MCF 10A (cell line): Measurements from ENCODE around the gene RGS7. TPM values are rescaled to one million over a fixed set of nuclear protein-coding genes. Genes with fewer than 3 reads are reported as not detected.

Experiments
- BruUV-seq: library from RNA; stranded (reverse); fragments of 400-500 nt; replicated peaks from 2 replicates; lab custom pipeline; 2021; lab: Mats Ljungman, UMichigan
- CTCF ChIA-PET: fragments of 300-600 bp; sonication (Branson Sonifier 250); formaldehyde crosslinking; extraction: SDS; loops from one replicate; lab custom pipeline; 2021; ENCODE audit warnings: antibody characterized with exemption, inconsistent platforms; lab: Yijun Ruan, JAX
- POLR2A ChIA-PET: fragments of 300-600, 350-650 bp; sonication (Branson Sonifier 250); formaldehyde crosslinking; extraction: SDS; loops from one replicate; lab custom pipeline; 2020; ENCODE audit warnings: antibody characterized with exemption, inconsistent platforms; lab: Yijun Ruan, JAX
- DNase-seq: peaks from one replicate; pipeline ENCODE4 v3.0.0-alpha.2; 2018; ENCODE audit not compliant: unreplicated experiment
- H3K27ac Mint-ChIP-seq: one replicate; pipeline ENCODE4 v1.8.0; 2022; ENCODE audit warnings: mild to moderate bottlenecking, low read depth, mixed read lengths; ENCODE audit not compliant: unreplicated experiment
- H3K27me3 Mint-ChIP-seq: one replicate; pipeline ENCODE4 v1.8.0; 2022; ENCODE audit warnings: mixed read lengths; ENCODE audit not compliant: insufficient read depth, unreplicated experiment
- H3K36me3 Mint-ChIP-seq: one replicate; pipeline ENCODE4 v1.8.0; 2022; ENCODE audit warnings: mild to moderate bottlenecking, moderate library complexity, mixed read lengths; ENCODE audit not compliant: insufficient read depth, unreplicated experiment
- H3K4me1 Mint-ChIP-seq: one replicate; pipeline ENCODE4 v1.8.0; 2022; ENCODE audit warnings: mixed read lengths; ENCODE audit not compliant: insufficient read depth, unreplicated experiment
- H3K4me3 Mint-ChIP-seq: one replicate; pipeline ENCODE4 v1.8.0; 2022; ENCODE audit warnings: mild to moderate bottlenecking, moderate library complexity, mixed read lengths; ENCODE audit not compliant: unreplicated experiment
- H3K9me3 Mint-ChIP-seq: one replicate; pipeline ENCODE4 v1.8.0; 2022; ENCODE audit warnings: mixed read lengths; ENCODE audit not compliant: unreplicated experiment
- CTCF ChIP-seq: fragments of 200-600 bp; IDR thresholded peaks from one replicate; pipeline ENCODE4 v1.8.0; 2022; ENCODE audit warnings: antibody characterized with exemption, mild to moderate bottlenecking; ENCODE audit not compliant: unreplicated experiment
- intact Hi-C: fragments of 100-400 bp; cut with micrococcal nuclease; formaldehyde crosslinking; loops from 2 replicates; pipeline ENCODE4 v1.14.1; 2022
- total RNA-seq: library from RNA; stranded (reverse); gene quantifications from 2 replicates; pipeline ENCODE4 v1.2.3, GENCODE V29; 2022

The RGS7 gene
- total RNA-seq, 1 experiment from 2014 or later = 0.42 TPM

GRCh38 chr1:241012708-241013340 lies 344.2 kb downstream of the RGS7 start:
- Mint-ChIP-seq H3K4me3 (no peak overlapping the region), H3K27ac (no peak overlapping the region), H3K4me1 (no peaks in the 10 kb centered on the region), H3K9me3 (peaks cover 6% of the 10 kb centered on the region), H3K27me3 (no peaks in the 10 kb centered on the region), H3K36me3 (no peaks in the 10 kb centered on the region)
- intact Hi-C loops = no loop called here
- no peak for DNase-seq
- TF ChIP-seq CTCF = no peak
- BruUV-seq = no TSS peak
- POLR2A ChIA-PET = interaction anchor here (0.7 kb wide), 1 partner anchor 38 kb away, joined by 3 read pairs; no protein-coding TSS in a partner anchor
- CTCF ChIA-PET = interaction anchor here (0.6 to 1.5 kb wide), 4 partner anchors 24 to 1026 kb away, joined by 3 to 4 read pairs (median 3); no protein-coding TSS in a partner anchor

GRCh38 chr1:241007668-241008067 lies 349.3 kb downstream of the RGS7 start:
- BruUV-seq = no TSS peak
- no peak overlapping the region for H3K27ac Mint-ChIP-seq
- no peaks in the 10 kb centered on the region for H3K36me3 Mint-ChIP-seq
- ChIA-PET POLR2A (no interaction called here), CTCF (interaction anchor here (0.7 to 1.0 kb wide), 2 partner anchors 45 to 493 kb away, joined by 3 read pairs; no protein-coding TSS in a partner anchor)
- no peaks in the 10 kb centered on the region for H3K4me1 Mint-ChIP-seq
- intact Hi-C loops = no loop called here
- peaks cover 6% of the 10 kb centered on the region for H3K9me3 Mint-ChIP-seq
- TF ChIP-seq CTCF = no peak
- H3K4me3 Mint-ChIP-seq = no peak overlapping the region
- H3K27me3 Mint-ChIP-seq = no peaks in the 10 kb centered on the region
- no peak for DNase-seq

GRCh38 chr1:240999826-241000225 lies 357.2 kb downstream of the RGS7 start:
- intact Hi-C loops = no loop called here
- POLR2A ChIA-PET = interaction anchor here (0.9 kb wide), 1 partner anchor 20 kb away, joined by 3 read pairs; no protein-coding TSS in a partner anchor
- no peak for TF ChIP-seq CTCF
- CTCF ChIA-PET = interaction anchor here (0.6 to 1.9 kb wide), 6 partner anchors 9 to 452 kb away, joined by 3 to 14 read pairs (median 4); no protein-coding TSS in a partner anchor
- Mint-ChIP-seq H3K9me3 (no peaks in the 10 kb centered on the region), H3K4me1 (no peaks in the 10 kb centered on the region), H3K36me3 (no peaks in the 10 kb centered on the region), H3K4me3 (no peak overlapping the region), H3K27me3 (peaks cover 14% of the 10 kb centered on the region), H3K27ac (no peak overlapping the region)
- DNase-seq = no peak
- BruUV-seq = no TSS peak

GRCh38 chr1:240998441-240999015 lies 358.5 kb downstream of the RGS7 start:
- CTCF ChIA-PET = interaction anchor here (0.8 to 1.1 kb wide), 3 partner anchors 32 to 702 kb away, joined by 3 read pairs; no protein-coding TSS in a partner anchor

More at GRCh38 chr1:240998441-240999015, 358.5 kb downstream of the RGS7 start:
- Mint-ChIP-seq H3K9me3 (no peaks in the 10 kb centered on the region), H3K27ac (no peak overlapping the region), H3K4me3 (no peak overlapping the region), H3K27me3 (peaks cover 14% of the 10 kb centered on the region), H3K36me3 (no peaks in the 10 kb centered on the region), H3K4me1 (no peaks in the 10 kb centered on the region)
- BruUV-seq = no TSS peak
- intact Hi-C loops = no loop called here
- no peak for TF ChIP-seq CTCF
- DNase-seq = no peak
- POLR2A ChIA-PET = interaction anchor here (0.7 kb wide), 1 partner anchor 467 kb away, joined by 4 read pairs; no protein-coding TSS in a partner anchor
